WERI-Rb-1 (cell line): Measurements from ENCODE around the gene TF.

Experiments
- DNase-seq: peaks from one replicate; pipeline ENCODE4 v3.0.0-alpha.2; 2020
- H3K27ac ChIP-seq: fragments of 250-450 bp; sonication (Bioruptor Pico); 2 replicates; pipeline ENCODE4 v1.5.1; 2020; ENCODE audit warnings: mild to moderate bottlenecking, moderate library complexity
- H3K27me3 ChIP-seq: fragments of 250-450 bp; sonication (Bioruptor Pico); 2 replicates; pipeline ENCODE4 v1.5.1; 2021; ENCODE audit warnings: mild to moderate bottlenecking, low read depth, moderate library complexity; ENCODE audit not compliant: insufficient read depth, severe bottlenecking
- H3K36me3 ChIP-seq: fragments of 250-450 bp; sonication (Bioruptor Pico); 2 replicates; pipeline ENCODE4 v1.5.1; 2020; ENCODE audit warnings: mild to moderate bottlenecking, moderate library complexity
- H3K4me3 ChIP-seq: 2 replicates; pipeline ENCODE4 v1.5.1; 2011; ENCODE audit warnings: low read depth, mild to moderate bottlenecking, control low read depth, low read length
- H3K9me3 ChIP-seq: fragments of 250-450 bp; sonication (Bioruptor Pico); 2 replicates; pipeline ENCODE4 v1.5.1; 2021; ENCODE audit warnings: mild to moderate bottlenecking, moderate library complexity; ENCODE audit not compliant: severe bottlenecking
- CTCF ChIP-seq: IDR thresholded peaks from 2 replicates; pipeline ENCODE4 v1.5.1; 2011; ENCODE audit warnings: low read depth, mild to moderate bottlenecking, control low read depth, inconsistent platforms, low read length

Gene TF

GRCh38 chr3:133840767-133841166 is 94.6 kb downstream of the TF start:
- DNase-seq: no peak
- Histone ChIP-seq H3K9me3 (no peaks in the 10 kb centered on the region), H3K36me3 (no peaks in the 10 kb centered on the region), H3K27me3 (peaks cover 35% of the 10 kb centered on the region), H3K27ac (no peak overlapping the region), H3K4me3 (no peak overlapping the region)
- no peak for TF ChIP-seq CTCF

GRCh38 chr3:133841196-133841595 is 95.0 kb downstream of the TF start:
- Histone ChIP-seq H3K4me3 (no peak overlapping the region), H3K27ac (no peak overlapping the region), H3K36me3 (no peaks in the 10 kb centered on the region), H3K27me3 (peaks cover 35% of the 10 kb centered on the region), H3K9me3 (no peaks in the 10 kb centered on the region)
- DNase-seq: no peak
- TF ChIP-seq CTCF: no peak

- H3K36me3 ChIP-seq: no peaks in the 10 kb centered on the region
- no peak overlapping the region for H3K4me3 ChIP-seq
- DNase-seq: no peak
- peaks cover 35% of the 10 kb centered on the region for H3K27me3 ChIP-seq
- TF ChIP-seq CTCF: no peak
- H3K27ac ChIP-seq: no peak overlapping the region
- no peaks in the 10 kb centered on the region for H3K9me3 ChIP-seq
Observed at GRCh38 chr3:133842158-133842557, 96.0 kb downstream of the TF start.

GRCh38 chr3:133843634-133844033 is 97.4 kb downstream of the TF start:
- Histone ChIP-seq H3K27ac (no peak overlapping the region), H3K36me3 (no peaks in the 10 kb centered on the region), H3K9me3 (no peaks in the 10 kb centered on the region), H3K27me3 (peaks cover 34% of the 10 kb centered on the region), H3K4me3 (no peak overlapping the region)
- TF ChIP-seq CTCF: no peak
- DNase-seq: no peak

GRCh38 chr3:133845127-133845526 is 98.9 kb downstream of the TF start:
- peaks cover 34% of the 10 kb centered on the region for H3K27me3 ChIP-seq
- no peaks in the 10 kb centered on the region for H3K36me3 ChIP-seq
- H3K9me3 ChIP-seq: no peaks in the 10 kb centered on the region
- no peak overlapping the region for H3K27ac ChIP-seq
- TF ChIP-seq CTCF: no peak
- DNase-seq: peak; percentile 60
- no peak overlapping the region for H3K4me3 ChIP-seq
